Right atrium auricular region (tissue), 2 donors: ENCODE data around the gene CAPG. TPM values are rescaled to one million over a fixed set of nuclear protein-coding genes. Genes with fewer than 3 reads are reported as not detected.
"Not testable (repeated sequence)": the region's sequence is repeated elsewhere in the genome, so short reads cannot be mapped to it uniquely, and the experiment has no call there.

Experiments
- DNase-seq: peaks from one replicate; pipeline ENCODE4 v3.0.0-alpha.2; 2019; ENCODE audit warnings: low spot score
- H3K27ac ChIP-seq, 2 donors: fragments of 200-600 bp; sonication (generic); 1 replicate in 1 of 2; 2 replicates in 1 of 2; pipeline ENCODE4 v1.5.1; 2016 to 2019
- H3K27me3 ChIP-seq, 2 donors: fragments of 200-600 bp; sonication (generic); one replicate each; pipeline versions ENCODE4 v1.5.1 to v1.6.0; 2017 to 2019
- H3K36me3 ChIP-seq: fragments of 200-600 bp; sonication (generic); one replicate; pipeline ENCODE4 v1.5.1; 2016
- H3K4me1 ChIP-seq, 2 donors: fragments of 200-600 bp; sonication (generic); one replicate each; pipeline versions ENCODE4 v1.5.1 to v1.6.0; 2017 to 2019
- H3K4me3 ChIP-seq, 2 donors: fragments of 200-600 bp; sonication (generic); 1 replicate in 1 of 2; 2 replicates in 1 of 2; pipeline ENCODE4 v1.5.1; 2017 to 2019; ENCODE audit warnings: mild to moderate bottlenecking in 1 of 2, moderate library complexity in 1 of 2
- H3K9me3 ChIP-seq, 2 donors: fragments of 200-600 bp; sonication (generic); one replicate each; pipeline ENCODE4 v1.5.1; 2019
- CTCF ChIP-seq, 2 donors: fragments of 200-600 bp; sonication (generic); IDR thresholded peaks; one replicate each; pipeline ENCODE4 v1.5.1; 2019; ENCODE audit warnings: antibody characterized with exemption in 2 of 2
- total RNA-seq, 2 donors: library from RNA; depleted of rRNA; stranded (reverse); fragments of >200 nt; gene quantifications; one replicate each; pipeline ENCODE4 v1.1.0, GENCODE V29; 2016

Gene CAPG
- total RNA-seq, 2 donors from 2014 or later, result 8.7 to 43.4 TPM

DNA sequence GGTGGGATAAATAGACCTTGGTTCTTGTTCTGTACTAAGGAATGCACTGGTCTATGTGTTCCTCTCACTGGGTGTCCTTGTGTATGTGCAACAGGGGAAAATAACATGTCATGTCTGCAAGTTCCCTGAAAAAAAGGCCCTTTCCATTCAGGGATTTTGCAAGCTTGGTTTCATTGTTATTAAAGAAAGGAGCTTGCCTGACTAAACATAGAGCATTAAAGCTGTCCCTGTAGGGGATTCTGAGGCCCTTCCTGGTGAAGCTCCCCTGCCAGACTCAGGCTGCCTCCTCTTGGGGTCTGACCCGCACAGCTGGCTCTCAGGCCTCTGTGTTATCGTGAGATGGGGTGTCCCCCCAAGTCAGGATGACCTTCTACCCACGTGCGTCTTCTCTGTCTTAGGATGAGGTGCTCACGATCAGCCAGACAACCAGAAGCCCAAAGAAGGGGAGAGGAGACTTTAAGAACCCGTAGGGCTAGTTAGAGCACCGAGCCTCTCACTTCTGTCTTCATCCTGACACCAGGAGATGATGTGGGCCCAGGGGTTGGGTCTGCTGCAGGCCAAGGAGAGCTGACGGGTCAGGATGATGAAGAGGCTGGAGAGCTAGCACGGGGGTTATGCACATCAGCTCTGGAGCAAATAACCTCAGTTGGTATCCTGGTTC, 21.2 kb downstream of the CAPG start:
- no peak for TF ChIP-seq CTCF (IDR thresholded peaks at IDR 0.05)
- no peak for DNase-seq
- Histone ChIP-seq H3K4me3 (no peak overlapping the region), H3K4me1 (no peaks in the 10 kb centered on the region), H3K27ac (no peak overlapping the region), H3K27me3 (no peaks in the 10 kb centered on the region), H3K36me3 (peaks cover 18% of the 10 kb centered on the region), H3K9me3 (no peaks in the 10 kb centered on the region)

GRCh38 chr2:85387754-85388153, 22.4 kb downstream of the CAPG start:
- no peaks in the 10 kb centered on the region for H3K27me3 ChIP-seq
- no peak overlapping the region for H3K4me3 ChIP-seq
- no peaks in the 10 kb centered on the region for H3K4me1 ChIP-seq
- DNase-seq, result no peak
- no peak for TF ChIP-seq CTCF (IDR thresholded peaks at IDR 0.05)
- peaks cover 18% of the 10 kb centered on the region for H3K36me3 ChIP-seq
- H3K27ac ChIP-seq, result no peak overlapping the region
- H3K9me3 ChIP-seq, result no peaks in the 10 kb centered on the region

DNA sequence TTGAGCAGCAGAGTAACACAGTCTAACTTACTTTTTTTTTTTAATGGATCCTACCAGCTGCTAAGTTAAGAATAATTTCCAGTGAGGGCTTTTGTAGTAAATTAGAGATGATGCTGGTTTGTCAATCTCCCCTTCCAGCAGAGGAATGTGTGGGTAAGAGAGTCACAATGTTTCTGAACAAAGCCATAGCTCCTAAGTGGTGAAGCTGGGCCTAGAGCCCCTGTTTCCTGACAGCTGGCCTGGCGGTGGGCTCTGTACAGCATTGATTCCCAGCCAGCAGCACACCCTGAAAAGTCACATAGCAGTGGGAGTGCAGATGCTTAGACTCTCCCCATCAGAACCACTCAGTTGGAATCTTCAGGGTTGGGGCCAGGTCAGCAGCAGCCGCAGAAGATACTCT, 24.4 kb downstream of the CAPG start:
- H3K36me3 ChIP-seq, result peaks cover 13% of the 10 kb centered on the region

GRCh38 chr2:85383850-85384249, 26.3 kb downstream of the CAPG start:
- H3K4me3 ChIP-seq, result no peak overlapping the region
- H3K27me3 ChIP-seq, result no peaks in the 10 kb centered on the region
- TF ChIP-seq CTCF (IDR thresholded peaks at IDR 0.05), result no peak
- H3K4me1 ChIP-seq, result no peaks in the 10 kb centered on the region
- DNase-seq, result no peak
- no peaks in the 10 kb centered on the region for H3K9me3 ChIP-seq
- peaks cover 6% of the 10 kb centered on the region for H3K36me3 ChIP-seq
- no peak overlapping the region for H3K27ac ChIP-seq

More for the DNA sequence above, 24.4 kb downstream of the CAPG start:
- Histone ChIP-seq H3K9me3 (no peaks in the 10 kb centered on the region), H3K4me3 (no peak overlapping the region), H3K4me1 (no peaks in the 10 kb centered on the region), H3K27ac (no peak overlapping the region), H3K27me3 (no peaks in the 10 kb centered on the region)
- no peak for DNase-seq
- TF ChIP-seq CTCF (IDR thresholded peaks at IDR 0.05), result no peak

- H3K36me3 ChIP-seq, H3K27me3 ChIP-seq, H3K27ac ChIP-seq, H3K9me3 ChIP-seq, H3K4me3 ChIP-seq, DNase-seq, H3K4me1 ChIP-seq: not testable (repeated sequence)
Observed at GRCh38 chr2:85383151-85383550, 27.0 kb downstream of the CAPG start.

DNA sequence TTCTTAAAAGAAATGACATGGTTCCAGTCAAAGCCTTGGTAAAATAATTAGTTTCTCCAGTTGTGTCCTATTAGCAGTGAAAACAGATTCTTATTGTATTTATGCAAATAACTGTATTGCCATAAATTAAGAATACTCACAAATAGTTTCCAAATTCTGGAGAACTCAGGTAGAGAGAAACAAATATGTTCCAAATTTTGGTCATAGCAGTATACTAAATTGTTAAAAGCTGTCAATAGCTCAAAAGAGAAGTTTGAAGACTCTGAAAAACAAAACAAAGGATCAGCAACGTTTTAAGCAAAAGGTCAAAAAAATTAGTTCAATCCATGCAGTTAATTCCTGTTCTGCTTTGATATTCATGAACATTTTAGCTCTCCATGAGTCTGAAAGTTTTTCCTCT, 30.1 kb downstream of the CAPG start:
- H3K36me3 ChIP-seq, result peaks cover 20% of the 10 kb centered on the region
- DNase-seq, result no peak
- H3K4me3 ChIP-seq, result no peak overlapping the region
- H3K27ac ChIP-seq, result no peak overlapping the region
- no peak for TF ChIP-seq CTCF (IDR thresholded peaks at IDR 0.05)
- H3K27me3 ChIP-seq, result no peaks in the 10 kb centered on the region
- H3K9me3 ChIP-seq, result no peaks in the 10 kb centered on the region
- H3K4me1 ChIP-seq, result no peaks in the 10 kb centered on the region
